Erythroblast (primary cell): Measurements from ENCODE around the gene MGAT4A.
"Not testable (repeated sequence)": the region's sequence is repeated elsewhere in the genome, so short reads cannot be mapped to it uniquely, and the experiment has no call there.

Source experiments
- DNase-seq, 2 experiments: peaks; one replicate each; lab custom pipeline; 2025; lab: John Stamatoyannopoulos, UW
- GATA1 ChIP-seq: IDR thresholded peaks from 2 replicates; pipeline ENCODE4 v1.6.1; 2011; ENCODE audit warnings: low read depth, mild to moderate bottlenecking, control low read depth, low read length, moderate library complexity
- POLR2A ChIP-seq: IDR thresholded peaks from 2 replicates; pipeline ENCODE4 v1.6.1; 2011; ENCODE audit warnings: mild to moderate bottlenecking, low read length

Gene MGAT4A

GRCh38 chr2:98615481-98615880 lies 115.5 kb downstream of the MGAT4A start:
- TF ChIP-seq POLR2A = no peak
- TF ChIP-seq GATA1 = no peak
- DNase-seq = peak in 1 of 2 experiments; percentile 5

DNA sequence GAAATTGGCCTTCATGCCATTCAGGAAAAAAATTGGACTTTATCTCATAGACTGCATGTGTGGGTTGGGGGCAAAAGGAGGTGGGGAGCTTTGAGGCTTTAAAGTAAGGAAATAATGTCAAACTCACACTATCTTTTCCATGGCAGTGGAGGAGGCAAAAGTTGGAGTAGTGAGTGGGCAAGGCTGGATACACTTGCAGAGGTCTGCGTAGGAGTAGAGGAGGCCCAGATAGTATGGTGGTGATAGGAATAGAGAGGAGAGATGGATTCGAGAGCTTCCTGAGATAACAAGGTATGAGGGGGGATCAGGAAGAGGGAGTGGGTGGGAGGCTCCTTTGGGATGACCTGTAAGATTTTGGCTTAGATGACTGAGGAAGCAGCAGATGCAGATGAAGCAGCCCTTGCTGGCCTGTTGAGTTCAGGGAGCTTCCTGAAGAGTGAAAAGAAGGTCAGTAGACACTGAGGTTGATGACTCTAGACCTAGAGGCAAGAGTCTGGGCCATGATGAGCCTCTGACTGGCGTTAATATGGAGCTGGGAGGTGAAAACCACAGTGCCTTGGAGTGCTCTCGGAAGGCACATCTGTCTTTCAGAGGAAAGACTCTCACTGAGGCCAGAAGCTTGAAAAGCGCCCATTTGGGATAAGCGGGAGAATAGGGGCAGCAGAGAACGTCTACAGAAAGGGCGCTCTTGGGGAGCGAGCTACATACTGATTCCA lies 116.8 kb downstream of the MGAT4A start:
- DNase-seq = no peak
- TF ChIP-seq POLR2A = no peak

DNA sequence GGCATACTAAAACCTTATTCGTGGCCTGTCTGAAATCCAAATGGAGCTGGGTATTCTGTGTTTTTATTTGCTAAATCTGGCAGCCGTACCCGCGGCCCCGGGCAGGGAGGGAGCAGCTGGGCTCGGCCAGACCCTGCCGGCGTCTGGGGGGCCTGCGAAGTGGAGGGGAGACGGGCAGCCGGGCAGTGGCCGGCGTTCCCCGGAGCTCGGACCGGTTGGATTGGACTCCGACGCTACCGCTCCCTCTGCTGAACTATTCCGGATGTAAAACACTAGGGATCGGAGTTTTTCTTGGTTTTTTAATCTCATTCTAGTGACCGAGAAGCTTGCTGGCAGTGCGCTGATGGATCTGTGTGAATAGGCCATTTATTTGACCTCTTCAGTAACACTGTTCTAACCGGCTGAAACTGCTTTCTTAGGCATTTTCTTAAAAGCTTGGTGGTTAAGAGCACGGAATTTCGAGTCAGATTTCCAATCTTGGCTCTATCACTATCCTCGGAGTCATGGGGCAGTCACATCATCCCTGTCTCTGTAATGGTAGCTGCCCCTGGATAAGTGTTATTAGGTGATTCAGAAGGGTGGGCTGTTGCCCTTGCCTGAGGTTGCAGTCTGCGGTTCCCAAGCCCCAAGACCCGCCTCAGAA lies 121.8 kb downstream of the MGAT4A start:
- TF ChIP-seq GATA1 (no peak), POLR2A (no peak)
- DNase-seq = peak; percentile 59 to 73

DNA sequence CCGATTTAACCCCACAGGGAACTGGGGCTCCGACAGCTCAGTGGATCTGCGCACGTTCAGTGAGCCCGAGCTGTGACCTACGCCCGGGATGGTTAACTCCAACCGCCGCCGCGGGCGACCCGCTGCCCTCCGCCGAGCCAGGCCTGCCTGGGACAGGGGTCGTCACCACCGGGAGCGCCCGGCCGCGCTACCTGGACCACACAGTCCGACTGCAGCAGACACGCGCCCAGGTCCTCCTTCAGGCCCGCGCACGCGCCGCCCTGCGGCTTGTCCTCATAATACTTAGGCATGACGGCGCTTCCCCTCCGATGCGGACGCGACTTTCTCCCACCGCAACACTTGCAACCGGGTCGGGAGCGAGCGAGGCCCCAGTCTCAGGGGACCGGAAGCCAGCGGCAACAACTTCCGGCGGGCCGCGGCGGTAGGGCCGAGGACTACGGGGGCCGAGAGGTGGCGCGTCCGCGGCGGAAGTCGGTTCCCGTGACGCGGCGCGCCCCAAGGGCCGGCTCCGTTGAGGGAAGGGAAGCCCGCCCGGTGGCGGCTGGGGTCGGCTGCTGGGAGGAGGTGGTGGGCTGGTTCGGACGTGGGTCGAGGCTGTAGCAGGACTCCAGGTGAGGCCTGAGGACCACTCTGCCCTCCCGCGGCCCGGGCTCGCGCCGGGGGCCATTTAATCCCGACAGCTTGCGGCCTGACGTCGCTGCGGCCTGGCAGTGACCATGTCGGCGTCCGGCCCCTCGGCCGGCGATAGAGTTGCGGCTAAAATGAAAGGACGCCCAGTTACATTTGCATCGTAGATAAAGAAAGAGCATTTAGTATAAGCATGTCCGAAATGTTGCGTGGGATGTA lies 122.6 kb downstream of the MGAT4A start, which contains the start of the genes COA5 and UNC50:
Gene COA5 (minus strand): TSS at position 397 of the 846 bp plus-strand sequence. CDS start 107 bp downstream, at position 290.
Gene UNC50 (plus strand): TSS at position 474 of the 846 bp plus-strand sequence. CDS start 1,171 bp downstream, outside the sequence.
- peak; percentile 95 to 96 for DNase-seq
- TF ChIP-seq POLR2A = peak; percentile 93
- TF ChIP-seq GATA1 = no peak

DNA sequence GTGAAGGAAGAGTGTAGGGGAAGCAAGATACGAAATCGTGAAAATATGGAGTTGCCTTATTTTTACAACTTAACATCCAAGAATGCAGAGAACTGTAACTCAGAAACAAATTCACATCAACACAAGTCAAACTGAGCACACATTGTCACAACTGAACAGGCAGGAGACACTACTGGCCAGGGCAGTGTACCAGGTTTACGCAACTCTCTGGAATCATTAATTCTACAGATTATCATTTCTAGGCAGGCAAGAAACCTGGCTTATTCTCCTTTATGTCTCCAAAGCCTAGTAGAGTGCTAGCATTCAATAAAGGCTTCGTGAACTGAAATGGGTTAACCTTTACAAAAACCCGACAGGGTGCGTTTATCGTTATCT lies 123.2 kb downstream of the MGAT4A start:
- no peak for DNase-seq
- TF ChIP-seq GATA1 = no peak

DNA sequence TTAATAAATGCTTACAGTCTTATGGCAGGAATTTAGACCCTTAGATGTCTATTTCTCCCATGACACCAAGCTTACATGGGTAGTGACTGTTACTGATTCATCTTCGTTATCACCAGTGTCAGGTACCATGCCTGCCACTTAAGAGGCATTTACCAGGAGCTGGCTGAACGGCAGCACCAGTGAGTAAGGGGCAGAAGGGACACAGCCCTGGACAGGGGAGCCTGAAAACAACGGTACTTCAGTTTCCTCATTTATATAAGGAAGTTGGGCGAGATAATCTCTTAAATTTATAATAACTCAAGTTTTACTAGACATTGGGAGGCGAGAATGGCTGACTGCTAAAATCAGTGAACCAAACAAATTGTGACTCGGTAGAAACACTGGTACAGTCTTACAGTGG lies 123.8 kb downstream of the MGAT4A start:
- no peak for TF ChIP-seq POLR2A
- TF ChIP-seq GATA1 = no peak

GRCh38 chr2:98606431-98606830 lies 124.5 kb downstream of the MGAT4A start:
- TF ChIP-seq GATA1 (no peak), POLR2A (no peak)
- DNase-seq = no peak

More for the DNA sequence above, 123.8 kb downstream of the MGAT4A start:
- DNase-seq = no peak

- DNase-seq = no peak
- TF ChIP-seq POLR2A = no peak
- TF ChIP-seq GATA1 = no peak
Measured at GRCh38 chr2:98605076-98605475, 125.9 kb downstream of the MGAT4A start.

- DNase-seq = no peak
- TF ChIP-seq POLR2A (no peak), GATA1 (no peak)
Measured at GRCh38 chr2:98604547-98604946, 126.4 kb downstream of the MGAT4A start.

DNA sequence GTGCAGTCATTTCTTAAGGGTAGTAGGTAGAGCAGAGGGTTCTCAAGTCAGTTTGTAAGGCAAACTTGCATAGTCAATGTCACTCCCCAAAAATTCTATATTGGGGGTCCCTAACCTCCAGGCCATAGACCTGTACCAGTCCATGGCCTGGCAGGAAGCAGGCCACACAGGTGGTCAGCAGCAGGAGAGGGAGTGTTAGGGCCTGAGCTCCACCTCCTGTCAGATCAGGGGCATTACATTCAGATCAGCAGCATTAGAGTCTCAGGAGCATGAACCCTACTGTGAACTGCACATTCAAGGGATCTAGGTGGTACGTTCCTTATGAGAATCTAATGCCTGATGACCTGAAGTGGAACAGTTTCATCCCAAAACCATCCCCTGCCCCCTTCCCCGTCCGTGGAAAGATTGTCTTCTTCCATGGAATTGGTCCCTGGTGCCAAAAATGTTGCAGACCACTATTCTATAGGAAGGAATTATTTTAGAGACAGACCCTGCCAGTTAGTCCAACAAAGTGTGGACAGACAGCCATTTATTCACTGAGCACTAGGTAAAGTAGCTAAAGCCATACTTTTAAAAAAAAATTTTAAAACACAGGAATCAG lies 129.3 kb downstream of the MGAT4A start:
- TF ChIP-seq POLR2A (no peak), GATA1 (no peak)
- DNase-seq = peak; percentile 51 to 63

DNA sequence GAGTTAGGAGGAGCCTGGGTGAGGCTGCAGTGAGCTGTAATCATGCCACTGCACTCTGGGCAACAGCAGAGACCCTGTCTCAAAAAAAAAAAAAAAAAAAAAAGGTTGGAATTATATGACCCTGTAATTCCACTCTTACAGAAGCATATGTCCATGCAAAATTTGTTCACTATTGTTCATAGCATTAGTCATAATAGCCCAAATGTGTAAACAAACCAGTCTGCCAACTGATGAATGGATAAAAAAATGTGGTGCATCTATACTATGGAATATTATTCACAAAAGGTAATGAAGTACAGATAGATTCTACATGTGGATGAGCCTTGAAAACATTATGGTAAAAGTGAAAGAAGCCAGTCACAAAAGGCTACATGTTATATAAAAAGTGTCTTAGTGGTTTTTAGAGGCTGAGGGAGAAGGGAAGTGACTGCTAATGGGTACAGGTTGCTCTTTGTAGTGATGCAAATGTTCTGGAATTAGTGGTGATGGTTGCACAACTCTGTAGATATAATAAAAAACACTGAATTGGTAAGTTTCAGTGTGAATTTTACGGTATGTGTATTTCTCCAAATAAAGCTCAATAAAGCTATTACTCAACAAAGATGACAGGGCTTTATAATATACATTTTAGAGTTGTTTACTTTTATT lies 132.0 kb downstream of the MGAT4A start:
- DNase-seq = no peak
- no peak for TF ChIP-seq POLR2A
- no peak for TF ChIP-seq GATA1

- not testable (repeated sequence) for DNase-seq
Measured at GRCh38 chr2:98594665-98595064, 136.3 kb downstream of the MGAT4A start.

- TF ChIP-seq GATA1 (no peak), POLR2A (no peak)
- DNase-seq = no peak
Measured at GRCh38 chr2:98592565-98592964, 138.4 kb downstream of the MGAT4A start.

DNA sequence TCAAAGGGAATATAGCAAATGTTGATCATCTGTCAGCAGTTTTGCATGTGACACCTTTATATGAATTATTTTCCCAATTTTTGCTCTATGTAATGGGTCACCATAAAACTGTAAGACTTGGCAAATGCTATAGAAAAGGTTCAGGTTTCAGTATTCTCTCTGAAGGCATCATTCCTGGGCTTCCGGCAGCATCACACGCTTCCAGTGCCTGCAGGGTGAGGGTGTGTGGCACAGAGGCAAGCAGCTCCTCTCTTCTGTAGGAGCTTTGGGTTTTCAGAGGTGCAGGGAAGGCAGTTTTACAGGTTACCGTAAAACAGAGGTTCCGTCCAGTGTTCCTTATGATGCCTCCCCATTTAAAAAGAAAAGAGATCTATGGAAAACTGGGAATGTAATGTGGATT lies 141.4 kb downstream of the MGAT4A start:
- DNase-seq = no peak
- TF ChIP-seq GATA1 (no peak), POLR2A (no peak)
